Sigmoid colon (tissue), 7 donors: ENCODE data around the gene MAPK10. TPM values are rescaled to one million over a fixed set of nuclear protein-coding genes. Genes with fewer than 3 reads are reported as not detected.

Experiments
- DNase-seq: peaks from one replicate; pipeline ENCODE4 v3.0.0-alpha.2; 2019
- H3K27ac ChIP-seq, 4 donors: fragments of 200-600 bp; sonication (generic); one replicate each; pipeline ENCODE4 v1.5.1; 2016 to 2019; ENCODE audit warnings: mild to moderate bottlenecking in 1 of 4
- H3K27me3 ChIP-seq, 3 donors: fragments of 200-600 bp; sonication (generic); one replicate each; pipeline ENCODE4 v1.5.1; 2019; ENCODE audit warnings: mild to moderate bottlenecking in 1 of 3
- H3K36me3 ChIP-seq, 4 donors: fragments of 200-600 bp; sonication (generic); one replicate each; pipeline ENCODE4 v1.5.1; 2016 to 2019
- H3K4me1 ChIP-seq, 4 donors: fragments of 200-600 bp; sonication (generic); one replicate each; pipeline ENCODE4 v1.5.1; 2017 to 2019
- H3K4me3 ChIP-seq, 4 donors: fragments of 200-600 bp; sonication (generic); one replicate each; pipeline ENCODE4 v1.5.1; 2017 to 2019; ENCODE audit warnings: mild to moderate bottlenecking in 2 of 4, moderate library complexity in 1 of 4
- H3K9me3 ChIP-seq, 4 donors: fragments of 200-600 bp in 3 of 4; sonication (generic) in 3 of 4; one replicate each; pipeline versions ENCODE4 v1.5.1 to v1.6.1; 2013 to 2019
- EP300 ChIP-seq, 4 donors: sonication (generic); formaldehyde crosslinking; IDR thresholded peaks; one replicate each; pipeline ENCODE4 v1.6.1; 2017; ENCODE audit warnings: antibody characterized with exemption in 4 of 4
- POLR2A ChIP-seq, 2 donors: fragments of 450-650 bp; IDR thresholded peaks; one replicate each; pipeline ENCODE4 v1.6.1; 2016; ENCODE audit warnings: antibody characterized with exemption in 2 of 2, mild to moderate bottlenecking in 2 of 2, moderate library complexity in 2 of 2
- POLR2AphosphoS5 ChIP-seq, 4 donors: sonication (generic); formaldehyde crosslinking; IDR thresholded peaks; one replicate each; pipeline ENCODE4 v1.6.1; 2017; ENCODE audit warnings: antibody characterized with exemption in 4 of 4
- WGBS, 2 donors: extraction: QIAGEN DNeasy Blood & Tissue Kit; methylation state at CpG; one replicate each; pipeline ENCODE4 v1.1.7; 2013; 5-methylcytosine and 5-hydroxymethylcytosine counted together
- intact Hi-C: fragments of 100-400 bp; cut with DNase I; formaldehyde crosslinking; loops from one replicate; pipeline ENCODE4 v1.15.1; 2023
- polyA plus RNA-seq, 3 donors: library from polyadenylated mRNA; stranded (reverse); fragments of 200-250 nt; gene quantifications; one replicate each; pipeline ENCODE4 v1.2.3, GENCODE V29; 2013
- total RNA-seq, 4 donors: library from RNA; depleted of rRNA; stranded (reverse); fragments of >200 nt; gene quantifications; one replicate each; pipeline ENCODE4 v1.1.0, GENCODE V29; 2016
- TF ChIP-seq, protein P1 (sequence below), 4 experiments: fragments of 450-650 bp in 3 of 4; fragments of 200-600 bp in 1 of 4; IDR thresholded peaks; one replicate each; pipeline ENCODE4 v1.5.1; 2016 to 2019; ENCODE audit warnings: antibody characterized with exemption in 4 of 4, mild to moderate bottlenecking in 3 of 4, moderate library complexity in 2 of 4
- donor health status: healthy with polysubstance abuse.
- donor health status: Bipolar disorder and iron deficiency.
- donor health status: healthy.

Gene MAPK10
- total and polyA plus RNA-seq, 7 donors, result 3.0 to 28.5 (median 24.3) TPM

DNA sequence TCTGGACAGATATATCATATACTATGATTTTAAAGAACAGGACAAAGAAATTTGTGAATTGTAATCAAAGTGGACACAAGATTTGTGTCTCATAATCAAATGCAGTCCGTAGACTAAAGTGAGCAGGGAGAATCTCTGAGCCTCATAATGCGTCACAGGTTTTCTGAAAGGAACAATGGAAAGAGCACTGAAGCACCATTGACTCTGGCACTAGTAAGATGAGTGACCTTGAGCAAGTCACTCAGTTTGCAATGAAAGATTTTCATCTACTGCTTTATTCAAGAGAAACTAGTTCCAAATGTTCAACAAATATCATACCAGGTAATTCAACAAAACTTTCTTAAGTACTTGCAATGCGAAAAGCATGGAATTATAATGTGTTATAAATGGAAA lies 315.3 kb downstream of the MAPK10 start:
- H3K9me3 ChIP-seq, result no peaks in the 10 kb centered on the region
- H3K27me3 ChIP-seq, result no peaks in the 10 kb centered on the region
- intact Hi-C loops, result loop anchor here (2.0 to 10.0 kb wide), 3 partner anchors 290 to 960 kb away; no protein-coding TSS in a partner anchor
- peaks cover 0 to 4% (median 0%) of the 10 kb centered on the region in 4 donors for H3K4me1 ChIP-seq
- no peaks in the 10 kb centered on the region for H3K36me3 ChIP-seq
- TF ChIP-seq EP300 (IDR thresholded peaks at IDR 0.05) (no peak), POLR2AphosphoS5 (IDR thresholded peaks at IDR 0.05) (no peak), POLR2A (IDR thresholded peaks at IDR 0.05) (no peak)
- TF ChIP-seq, protein P1, sequence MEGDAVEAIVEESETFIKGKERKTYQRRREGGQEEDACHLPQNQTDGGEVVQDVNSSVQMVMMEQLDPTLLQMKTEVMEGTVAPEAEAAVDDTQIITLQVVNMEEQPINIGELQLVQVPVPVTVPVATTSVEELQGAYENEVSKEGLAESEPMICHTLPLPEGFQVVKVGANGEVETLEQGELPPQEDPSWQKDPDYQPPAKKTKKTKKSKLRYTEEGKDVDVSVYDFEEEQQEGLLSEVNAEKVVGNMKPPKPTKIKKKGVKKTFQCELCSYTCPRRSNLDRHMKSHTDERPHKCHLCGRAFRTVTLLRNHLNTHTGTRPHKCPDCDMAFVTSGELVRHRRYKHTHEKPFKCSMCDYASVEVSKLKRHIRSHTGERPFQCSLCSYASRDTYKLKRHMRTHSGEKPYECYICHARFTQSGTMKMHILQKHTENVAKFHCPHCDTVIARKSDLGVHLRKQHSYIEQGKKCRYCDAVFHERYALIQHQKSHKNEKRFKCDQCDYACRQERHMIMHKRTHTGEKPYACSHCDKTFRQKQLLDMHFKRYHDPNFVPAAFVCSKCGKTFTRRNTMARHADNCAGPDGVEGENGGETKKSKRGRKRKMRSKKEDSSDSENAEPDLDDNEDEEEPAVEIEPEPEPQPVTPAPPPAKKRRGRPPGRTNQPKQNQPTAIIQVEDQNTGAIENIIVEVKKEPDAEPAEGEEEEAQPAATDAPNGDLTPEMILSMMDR (IDR thresholded peaks at IDR 0.05), result no peak
- no peak overlapping the region for H3K27ac ChIP-seq
- H3K4me3 ChIP-seq, result no peak overlapping the region
- WGBS, 2 donors, result 65 to 77% methylated on average over 3 of the region's 3 CpGs
- no peak for DNase-seq

DNA sequence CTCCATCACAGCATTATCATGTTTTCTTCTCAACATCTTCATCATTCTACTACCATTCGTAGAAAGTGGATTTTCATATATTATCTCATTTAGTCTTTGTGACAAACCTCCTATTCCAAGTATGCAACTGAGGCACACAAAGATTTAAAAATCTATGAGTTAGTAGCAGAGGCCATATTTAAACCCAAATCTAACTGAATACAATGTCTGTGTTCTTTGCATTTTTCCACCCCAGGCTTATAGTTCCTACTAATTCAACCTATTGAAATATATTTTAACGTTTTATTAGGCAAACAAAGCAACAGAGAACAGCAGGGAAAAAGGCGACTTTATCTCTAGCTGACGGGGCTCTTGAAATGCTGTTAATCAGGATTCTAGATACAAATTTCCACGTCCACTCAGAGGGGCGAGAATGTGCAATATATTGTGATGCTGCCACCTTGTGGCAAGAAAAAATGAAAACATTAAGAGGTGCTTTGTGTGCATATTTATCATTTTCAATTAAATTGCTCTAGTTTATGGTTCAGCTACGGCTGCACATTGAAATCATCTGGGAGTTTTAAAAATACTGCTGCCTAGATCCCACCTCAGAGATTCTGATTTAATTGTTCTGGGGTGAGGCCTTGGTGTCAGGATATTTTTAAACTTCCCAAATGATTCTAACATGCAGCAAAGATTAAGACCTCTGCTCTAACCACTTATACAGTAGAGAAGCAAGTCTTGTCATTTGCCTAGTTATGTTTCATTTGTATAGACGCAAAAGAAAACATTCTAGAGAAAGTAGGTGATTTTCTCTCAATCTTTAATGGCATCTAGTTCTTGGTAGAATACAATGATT lies 315.9 kb downstream of the MAPK10 start:
- H3K27me3 ChIP-seq, result no peaks in the 10 kb centered on the region
- peaks cover 0 to 4% (median 0%) of the 10 kb centered on the region in 4 donors for H3K4me1 ChIP-seq
- H3K4me3 ChIP-seq, result no peak overlapping the region
- intact Hi-C loops, result loop anchor here (2.0 to 10.0 kb wide), 3 partner anchors 289 to 959 kb away; no protein-coding TSS in a partner anchor
- TF ChIP-seq, protein P1 (IDR thresholded peaks at IDR 0.05), result peak in 3 of 4 experiments; percentile 23 to 58 (median 36)
- no peak for TF ChIP-seq POLR2A (IDR thresholded peaks at IDR 0.05)
- TF ChIP-seq EP300 (IDR thresholded peaks at IDR 0.05), result no peak
- TF ChIP-seq POLR2AphosphoS5 (IDR thresholded peaks at IDR 0.05), result no peak
- H3K27ac ChIP-seq, result no peak overlapping the region
- H3K36me3 ChIP-seq, result no peaks in the 10 kb centered on the region
- H3K9me3 ChIP-seq, result no peaks in the 10 kb centered on the region
- 13 to 27% methylated on average over 8 of the region's 8 CpGs for WGBS, 2 donors
- no peak for DNase-seq

DNA sequence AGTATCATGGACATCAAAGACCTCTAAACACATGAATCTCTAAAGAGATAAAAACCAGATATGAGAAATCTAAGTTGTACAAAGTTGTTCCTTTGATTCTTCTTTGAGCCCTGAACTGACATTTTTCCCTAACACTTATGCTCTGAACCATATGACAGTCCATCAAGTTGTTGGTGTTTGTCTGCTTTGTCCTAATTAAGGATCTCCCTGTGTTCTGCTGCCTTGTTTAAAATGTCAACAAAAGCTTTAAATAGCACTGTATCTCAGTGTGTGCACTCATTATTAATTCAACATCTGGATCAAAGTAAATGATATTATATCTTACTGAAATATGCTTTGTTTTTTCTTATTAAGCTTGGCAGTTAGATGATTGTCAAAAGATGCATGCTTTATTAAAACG lies 321.8 kb downstream of the MAPK10 start:
- no peak for TF ChIP-seq EP300 (IDR thresholded peaks at IDR 0.05)
- TF ChIP-seq POLR2AphosphoS5 (IDR thresholded peaks at IDR 0.05), result no peak
- TF ChIP-seq, protein P1 (IDR thresholded peaks at IDR 0.05), result no peak
- no peak for TF ChIP-seq POLR2A (IDR thresholded peaks at IDR 0.05)
- no peak for DNase-seq
- 85 to 92% methylated on average over 1 of the region's 1 CpG for WGBS, 2 donors
- no peaks in the 10 kb centered on the region for H3K36me3 ChIP-seq
- peaks cover 0 to 18% (median 9%) of the 10 kb centered on the region in 4 donors for H3K4me1 ChIP-seq
- intact Hi-C loops, result no loop called here
- H3K27ac ChIP-seq, result no peak overlapping the region
- no peaks in the 10 kb centered on the region for H3K27me3 ChIP-seq
- H3K4me3 ChIP-seq, result no peak overlapping the region
- no peaks in the 10 kb centered on the region for H3K9me3 ChIP-seq

DNA sequence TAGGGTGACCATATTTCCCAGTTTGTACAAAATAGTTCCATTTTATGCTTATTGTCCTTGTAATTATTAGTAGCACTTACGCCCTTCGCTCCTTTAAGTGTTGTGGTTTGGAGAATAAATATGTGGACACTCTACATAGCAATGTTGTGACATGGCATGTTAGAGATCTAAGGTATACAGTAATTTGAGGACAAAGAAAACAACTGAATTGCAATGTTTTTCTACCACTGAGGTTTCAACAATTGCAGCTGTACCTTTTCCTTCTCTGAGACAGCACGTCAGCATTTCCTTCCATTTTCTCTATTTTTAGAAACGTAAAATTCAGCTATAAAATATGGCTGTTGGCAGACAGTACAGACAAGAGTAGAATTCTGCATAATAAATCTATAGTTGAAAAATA lies 323.1 kb downstream of the MAPK10 start:
- Histone ChIP-seq H3K9me3 (no peaks in the 10 kb centered on the region), H3K4me1 (peaks cover 0 to 30% (median 18%) of the 10 kb centered on the region in 4 donors), H3K27me3 (no peaks in the 10 kb centered on the region), H3K36me3 (no peaks in the 10 kb centered on the region), H3K4me3 (no peak overlapping the region), H3K27ac (no peak overlapping the region)
- 63 to 81% methylated on average over 4 of the region's 4 CpGs for WGBS, 2 donors
- TF ChIP-seq, protein P1 (IDR thresholded peaks at IDR 0.05), result no peak
- TF ChIP-seq POLR2A (IDR thresholded peaks at IDR 0.05) (no peak), EP300 (IDR thresholded peaks at IDR 0.05) (no peak), POLR2AphosphoS5 (IDR thresholded peaks at IDR 0.05) (no peak)
- no peak for DNase-seq
- intact Hi-C loops, result no loop called here
